ENCODE measurements around the gene PTPN20.

GRCh38 chr10:47046321-47047126 is 135.3 kb downstream of the PTPN20 start:
- no peak for TF ChIP-seq CTCF (conservative IDR thresholded peaks at IDR 0.05; ENCODE audit: low read length)
- no peak for TF ChIP-seq EZH2phosphoT487 (IDR thresholded peaks at IDR 0.05; ENCODE audit: borderline replicate concordance, low read depth, low read length)

Measured in OCI-LY7 (cell line).